ENCODE measurements around the gene EDN3.

EDN3 gene

DNA sequence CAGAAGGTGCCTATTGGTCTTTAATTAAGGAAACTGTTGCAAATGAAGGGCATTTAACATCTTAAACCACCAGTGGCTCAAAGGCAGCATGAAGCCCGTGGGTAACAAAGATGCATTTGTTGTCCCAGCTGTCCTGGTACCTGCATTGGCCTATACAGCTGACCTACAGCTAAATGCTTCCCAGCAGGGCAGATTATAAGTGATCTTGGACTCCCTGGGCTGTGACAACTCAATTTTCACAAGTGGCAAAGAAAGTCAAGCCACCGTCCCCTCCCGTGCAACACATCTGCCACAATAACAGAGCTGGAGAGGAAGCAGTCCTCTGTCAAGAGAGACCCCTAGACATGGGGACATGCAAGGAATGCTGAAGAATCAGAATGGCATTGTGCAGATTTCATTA, 31.5 kb upstream of the EDN3 start:
- H3K4me3 ChIP-seq (ENCODE audit: low read length), result no peak overlapping the region
- TF ChIP-seq, protein P1, sequence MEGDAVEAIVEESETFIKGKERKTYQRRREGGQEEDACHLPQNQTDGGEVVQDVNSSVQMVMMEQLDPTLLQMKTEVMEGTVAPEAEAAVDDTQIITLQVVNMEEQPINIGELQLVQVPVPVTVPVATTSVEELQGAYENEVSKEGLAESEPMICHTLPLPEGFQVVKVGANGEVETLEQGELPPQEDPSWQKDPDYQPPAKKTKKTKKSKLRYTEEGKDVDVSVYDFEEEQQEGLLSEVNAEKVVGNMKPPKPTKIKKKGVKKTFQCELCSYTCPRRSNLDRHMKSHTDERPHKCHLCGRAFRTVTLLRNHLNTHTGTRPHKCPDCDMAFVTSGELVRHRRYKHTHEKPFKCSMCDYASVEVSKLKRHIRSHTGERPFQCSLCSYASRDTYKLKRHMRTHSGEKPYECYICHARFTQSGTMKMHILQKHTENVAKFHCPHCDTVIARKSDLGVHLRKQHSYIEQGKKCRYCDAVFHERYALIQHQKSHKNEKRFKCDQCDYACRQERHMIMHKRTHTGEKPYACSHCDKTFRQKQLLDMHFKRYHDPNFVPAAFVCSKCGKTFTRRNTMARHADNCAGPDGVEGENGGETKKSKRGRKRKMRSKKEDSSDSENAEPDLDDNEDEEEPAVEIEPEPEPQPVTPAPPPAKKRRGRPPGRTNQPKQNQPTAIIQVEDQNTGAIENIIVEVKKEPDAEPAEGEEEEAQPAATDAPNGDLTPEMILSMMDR (conservative IDR thresholded peaks at IDR 0.05; ENCODE audit: low read length), result no peak
- DNase-seq (ENCODE audit: low read depth), result no peak

DNA sequence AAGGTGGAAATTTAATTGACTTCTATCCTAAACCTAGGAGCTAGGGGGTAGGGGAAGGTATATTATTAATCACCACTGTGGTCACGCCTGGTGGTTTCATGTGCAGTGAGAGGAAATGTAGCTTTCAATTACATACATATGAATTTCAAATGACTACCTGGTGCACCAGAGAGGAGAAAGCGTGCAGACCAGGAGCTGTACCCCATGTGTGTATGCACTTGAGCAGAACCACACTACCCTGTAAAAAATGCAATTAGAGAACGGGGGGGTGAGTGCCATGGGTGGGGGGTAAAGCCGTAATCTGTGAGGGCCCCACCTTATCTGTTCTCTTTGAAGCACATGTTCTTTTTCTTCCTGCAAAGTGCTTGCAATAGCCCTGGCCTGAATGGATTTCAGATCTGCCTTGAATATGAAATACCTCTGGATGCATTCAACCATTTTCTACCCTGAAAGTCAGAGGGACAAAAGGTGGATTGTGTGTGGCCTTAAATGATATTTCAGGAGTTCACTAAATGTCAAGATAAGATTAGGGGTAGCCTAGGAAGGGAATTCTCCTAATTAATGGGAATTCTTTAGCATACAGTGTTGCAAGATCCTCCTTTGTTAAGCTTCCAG, 30.9 kb upstream of the EDN3 start:
- TF ChIP-seq, protein P1 (conservative IDR thresholded peaks at IDR 0.05; ENCODE audit: low read length), result no peak
- no peak for DNase-seq (ENCODE audit: low read depth)

DNA sequence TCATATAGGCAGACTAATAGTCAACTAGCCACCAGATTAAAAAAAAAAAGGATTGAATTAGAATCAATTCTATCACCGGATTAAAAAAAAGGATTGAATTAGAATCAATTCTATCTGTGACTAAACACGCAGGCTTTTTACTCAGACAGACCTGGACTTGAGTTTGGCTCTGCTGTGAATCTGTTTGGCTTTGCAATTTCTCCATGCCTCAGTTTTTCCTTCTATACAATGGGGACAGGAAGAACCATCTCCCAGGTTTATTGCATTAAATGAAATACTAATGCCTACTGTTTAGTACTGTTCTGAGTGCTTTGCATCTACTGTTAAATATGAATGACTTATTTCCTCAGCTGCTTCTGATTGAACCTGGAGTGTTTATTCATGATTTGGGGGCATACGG, 30.0 kb upstream of the EDN3 start:
- TF ChIP-seq, protein P1 (conservative IDR thresholded peaks at IDR 0.05; ENCODE audit: low read length), result no peak
- H3K4me3 ChIP-seq (ENCODE audit: low read length), result no peak overlapping the region

More for the DNA sequence above, 30.9 kb upstream of the EDN3 start:
- H3K4me3 ChIP-seq (ENCODE audit: low read length), result no peak overlapping the region

DNA sequence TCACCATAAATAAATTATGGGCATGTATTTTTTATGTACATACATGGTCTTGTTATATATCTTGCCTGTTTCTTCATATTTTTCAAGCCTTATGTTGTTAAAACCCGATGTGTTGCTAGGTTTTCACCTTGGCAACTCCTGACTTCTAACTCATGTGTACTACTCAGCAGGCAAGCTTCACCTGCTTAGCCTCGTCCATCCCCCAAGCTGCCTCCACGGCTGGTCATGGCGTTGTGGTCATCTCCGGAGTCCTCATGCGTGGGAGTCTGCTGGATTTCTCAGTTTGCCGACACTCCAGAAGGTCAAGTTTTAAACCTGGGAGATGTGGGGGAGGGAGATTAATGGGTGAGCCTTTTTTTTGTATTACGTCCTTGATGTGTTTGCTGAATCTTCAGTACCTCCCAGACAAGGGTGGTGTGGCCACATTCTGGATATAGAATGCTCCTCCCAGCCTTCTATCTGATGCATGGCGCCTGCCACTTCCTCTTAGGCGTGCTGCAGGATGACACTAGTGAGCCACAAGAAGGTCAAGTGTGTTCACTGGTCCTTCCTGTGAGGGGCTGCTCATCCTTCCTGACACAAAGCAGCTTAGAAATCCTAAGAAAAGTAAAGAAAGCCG, 26.6 kb upstream of the EDN3 start:
- DNase-seq (ENCODE audit: low read depth), result no peak
- TF ChIP-seq, protein P1 (conservative IDR thresholded peaks at IDR 0.05; ENCODE audit: low read length), result no peak
- no peak overlapping the region for H3K4me3 ChIP-seq (ENCODE audit: low read length)

More for the DNA sequence above, 30.0 kb upstream of the EDN3 start:
- no peak for DNase-seq (ENCODE audit: low read depth)

DNA sequence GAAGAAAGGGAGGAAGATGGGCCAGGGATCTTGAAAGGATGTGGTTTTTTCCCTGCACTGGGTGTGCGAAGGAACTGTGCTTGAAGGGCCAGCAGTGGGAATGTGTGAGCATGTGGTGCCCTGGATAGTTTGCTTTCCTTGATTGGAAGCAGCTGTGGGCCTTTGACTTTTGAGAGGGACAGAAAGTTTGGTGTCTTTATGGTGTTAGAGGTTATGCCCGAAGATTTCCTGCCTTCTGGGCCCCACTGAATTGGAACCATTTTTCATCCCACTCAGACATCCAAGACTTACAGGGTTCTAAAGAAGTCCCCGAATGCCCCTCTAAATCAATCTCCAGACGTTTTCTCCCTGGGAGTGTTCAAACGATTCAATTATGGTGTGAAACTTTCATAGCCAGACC, 23.5 kb upstream of the EDN3 start:
- no peak for DNase-seq (ENCODE audit: low read depth)
- H3K4me3 ChIP-seq (ENCODE audit: low read length), result no peak overlapping the region
- TF ChIP-seq, protein P1 (conservative IDR thresholded peaks at IDR 0.05; ENCODE audit: low read length), result no peak

DNA sequence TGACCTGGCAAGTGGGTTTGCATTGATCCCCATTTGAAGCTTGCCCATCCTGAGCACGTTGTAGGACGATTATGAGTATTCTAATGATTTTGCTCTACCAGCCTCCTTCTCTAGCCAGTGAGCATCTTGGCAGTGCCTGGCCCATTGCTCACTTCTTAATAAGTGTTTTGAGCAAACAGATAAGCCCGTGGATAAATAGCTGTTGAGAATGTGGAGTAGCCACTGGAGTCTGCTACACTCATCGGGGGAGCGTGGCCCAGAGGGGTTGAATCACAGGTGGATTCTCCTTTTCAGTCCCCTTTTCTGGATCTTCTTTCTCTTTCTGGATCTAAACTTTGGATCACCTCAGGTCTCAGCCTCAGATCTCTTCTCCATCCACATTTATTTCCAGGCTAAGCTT, 15.9 kb upstream of the EDN3 start:
- TF ChIP-seq, protein P1 (conservative IDR thresholded peaks at IDR 0.05; ENCODE audit: low read length), result no peak
- no peak for DNase-seq (ENCODE audit: low read depth)
- no peak overlapping the region for H3K4me3 ChIP-seq (ENCODE audit: low read length)

DNA sequence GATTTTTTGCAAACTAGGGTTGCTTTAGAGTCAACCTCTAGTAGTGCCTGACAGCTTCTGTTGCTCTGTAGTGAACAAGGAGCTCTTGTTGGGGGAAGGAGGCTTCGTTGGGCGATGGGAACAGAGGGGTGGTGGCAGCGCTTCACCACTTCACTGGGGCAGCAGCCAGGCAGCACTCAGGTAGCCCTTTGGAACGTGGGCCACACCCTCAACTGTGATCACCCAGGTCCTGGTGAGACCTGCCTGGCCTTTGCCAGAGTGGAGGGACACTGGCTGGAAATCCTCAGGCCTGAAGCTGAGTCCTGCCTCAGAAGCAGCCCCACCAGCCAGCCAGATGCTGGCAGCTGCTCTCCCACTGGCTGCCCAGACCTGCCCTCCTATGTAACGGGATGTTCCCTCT, 10.4 kb upstream of the EDN3 start:
- TF ChIP-seq, protein P1 (conservative IDR thresholded peaks at IDR 0.05; ENCODE audit: low read length), result no peak
- no peak overlapping the region for H3K4me3 ChIP-seq (ENCODE audit: low read length)
- DNase-seq (ENCODE audit: low read depth), result no peak

All from AG10803 (cell line).